Measurements from ENCODE around the gene WDFY4.

DNA sequence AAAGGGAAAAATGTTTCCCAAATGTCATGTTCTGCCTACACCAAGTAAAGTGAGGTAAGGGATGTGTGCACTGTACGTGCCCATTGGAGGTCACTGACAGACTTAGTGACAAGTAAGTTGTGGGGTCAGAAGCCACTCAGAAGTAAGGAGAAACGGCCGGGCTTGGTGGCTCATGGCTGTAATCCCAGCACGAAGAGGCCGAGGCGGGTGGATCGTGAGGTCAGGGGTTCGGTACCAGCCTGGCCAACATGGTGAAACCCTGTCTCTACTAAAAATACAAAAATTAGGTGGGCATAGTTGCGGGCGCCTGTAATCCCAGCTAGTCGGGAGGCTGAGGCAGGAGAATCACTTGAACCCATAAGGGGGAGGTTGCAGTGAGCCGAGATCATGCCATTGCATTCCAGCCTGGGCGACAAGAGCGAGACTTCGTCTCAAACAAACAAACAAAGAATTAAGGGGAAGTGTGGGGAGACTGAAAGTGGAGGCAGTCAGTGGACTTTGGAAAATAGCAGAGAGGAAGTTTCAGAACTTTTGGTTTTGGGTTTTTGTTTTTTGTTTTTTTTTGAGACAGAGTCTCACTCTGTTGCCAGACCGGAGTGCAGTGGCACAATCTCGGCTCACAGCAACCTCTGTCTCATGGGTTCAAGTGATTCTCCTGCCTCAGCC, 114.8 kb downstream of the WDFY4 start:
- no peak for TF ChIP-seq MEIS1 (CRISPR knock-in tag; IDR thresholded peaks at IDR 0.05; ENCODE audit: borderline replicate concordance)
- TF ChIP-seq RBM39 (IDR thresholded peaks at IDR 0.05; ENCODE audit: low read depth, low read length, poor library complexity, severe bottlenecking) = no peak
- TF ChIP-seq, protein P1, sequence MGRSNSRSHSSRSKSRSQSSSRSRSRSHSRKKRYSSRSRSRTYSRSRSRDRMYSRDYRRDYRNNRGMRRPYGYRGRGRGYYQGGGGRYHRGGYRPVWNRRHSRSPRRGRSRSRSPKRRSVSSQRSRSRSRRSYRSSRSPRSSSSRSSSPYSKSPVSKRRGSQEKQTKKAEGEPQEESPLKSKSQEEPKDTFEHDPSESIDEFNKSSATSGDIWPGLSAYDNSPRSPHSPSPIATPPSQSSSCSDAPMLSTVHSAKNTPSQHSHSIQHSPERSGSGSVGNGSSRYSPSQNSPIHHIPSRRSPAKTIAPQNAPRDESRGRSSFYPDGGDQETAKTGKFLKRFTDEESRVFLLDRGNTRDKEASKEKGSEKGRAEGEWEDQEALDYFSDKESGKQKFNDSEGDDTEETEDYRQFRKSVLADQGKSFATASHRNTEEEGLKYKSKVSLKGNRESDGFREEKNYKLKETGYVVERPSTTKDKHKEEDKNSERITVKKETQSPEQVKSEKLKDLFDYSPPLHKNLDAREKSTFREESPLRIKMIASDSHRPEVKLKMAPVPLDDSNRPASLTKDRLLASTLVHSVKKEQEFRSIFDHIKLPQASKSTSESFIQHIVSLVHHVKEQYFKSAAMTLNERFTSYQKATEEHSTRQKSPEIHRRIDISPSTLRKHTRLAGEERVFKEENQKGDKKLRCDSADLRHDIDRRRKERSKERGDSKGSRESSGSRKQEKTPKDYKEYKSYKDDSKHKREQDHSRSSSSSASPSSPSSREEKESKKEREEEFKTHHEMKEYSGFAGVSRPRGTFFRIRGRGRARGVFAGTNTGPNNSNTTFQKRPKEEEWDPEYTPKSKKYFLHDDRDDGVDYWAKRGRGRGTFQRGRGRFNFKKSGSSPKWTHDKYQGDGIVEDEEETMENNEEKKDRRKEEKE (IDR thresholded peaks at IDR 0.05) = no peak

Measured in HepG2 (cell line).